HG03469 (cell line): ENCODE results near the gene TMEM116.
"Not testable (repeated sequence)": the region's sequence is repeated elsewhere in the genome, so short reads cannot be mapped to it uniquely, and the experiment has no call there.

Source experiments
- ATAC-seq: cut with Tn5 transposase; IDR thresholded peaks from one replicate; pipeline ENCODE4 v1.9.1; 2021; ENCODE audit warnings: mild to moderate bottlenecking, moderate library complexity, moderate number of reproducible peaks; ENCODE audit not compliant: unreplicated experiment

TMEM116 gene

GRCh38 chr12:111980598-111980997, 32.4 kb downstream of the TMEM116 start:
- ATAC-seq = no peak

GRCh38 chr12:111978545-111978944, 34.4 kb downstream of the TMEM116 start:
- no peak for ATAC-seq

GRCh38 chr12:111976860-111977259, 36.1 kb downstream of the TMEM116 start:
- no peak for ATAC-seq

- ATAC-seq = no peak
These were observed 36.7 kb downstream of the TMEM116 start for GRCh38 chr12:111976291-111976690.

GRCh38 chr12:111975161-111975931, 37.6 kb downstream of the TMEM116 start:
- no peak for ATAC-seq

- no peak for ATAC-seq
These were observed 41.2 kb downstream of the TMEM116 start for GRCh38 chr12:111971800-111972199.

- no peak for ATAC-seq
These were observed 48.0 kb downstream of the TMEM116 start for GRCh38 chr12:111964935-111965334.

GRCh38 chr12:111959518-111959917, 53.4 kb downstream of the TMEM116 start:
- ATAC-seq = not testable (repeated sequence)

GRCh38 chr12:111957224-111957623, 55.7 kb downstream of the TMEM116 start:
- not testable (repeated sequence) for ATAC-seq

GRCh38 chr12:111954969-111955368, 58.0 kb downstream of the TMEM116 start:
- no peak for ATAC-seq

- ATAC-seq = no peak
These were observed 59.5 kb downstream of the TMEM116 start for GRCh38 chr12:111953455-111953854.

GRCh38 chr12:111952084-111952787, 60.7 kb downstream of the TMEM116 start:
- ATAC-seq = not testable (repeated sequence)

- not testable (repeated sequence) for ATAC-seq
These were observed 61.8 kb downstream of the TMEM116 start for GRCh38 chr12:111950961-111951676.

- ATAC-seq = no peak
These were observed 69.0 kb downstream of the TMEM116 start for GRCh38 chr12:111943929-111944328.

- ATAC-seq = no peak
These were observed 70.4 kb downstream of the TMEM116 start for GRCh38 chr12:111942557-111942956.

- no peak for ATAC-seq
These were observed 75.5 kb downstream of the TMEM116 start for GRCh38 chr12:111937429-111937828.

GRCh38 chr12:111936869-111937268, 76.1 kb downstream of the TMEM116 start:
- no peak for ATAC-seq

- ATAC-seq = no peak
These were observed 80.7 kb downstream of the TMEM116 start for GRCh38 chr12:111932241-111932640.

GRCh38 chr12:111927346-111927745, 85.6 kb downstream of the TMEM116 start:
- no peak for ATAC-seq

- ATAC-seq = no peak
These were observed 86.3 kb downstream of the TMEM116 start for GRCh38 chr12:111926631-111927030.

GRCh38 chr12:111925171-111925570, 87.8 kb downstream of the TMEM116 start:
- ATAC-seq = no peak

- no peak for ATAC-seq
These were observed 105.2 kb downstream of the TMEM116 start for GRCh38 chr12:111907740-111908139.
